Fibroblast of skin of scalp (primary cell): Measurements from ENCODE around the gene KRT13. TPM values are rescaled to one million over a fixed set of nuclear protein-coding genes. Genes with fewer than 3 reads are reported as not detected.
"Not testable (repeated sequence)": the region's sequence is repeated elsewhere in the genome, so short reads cannot be mapped to it uniquely, and the experiment has no call there.

Experiments used
- DNase-seq: peaks from one replicate; pipeline ENCODE4 v3.0.0-alpha.2; 2013
- polyA plus RNA-seq, 2 experiments: library from polyadenylated mRNA; unstranded; fragments of 120-200 nt; gene quantifications; one replicate each; pipeline ENCODE4 v1.2.1, GENCODE V29; 2013; ENCODE audit not compliant: insufficient read length in 2 of 2

Gene KRT13
- polyA plus RNA-seq (2013, experiment 1 of 2; ENCODE audit: insufficient read length) = not detected
- 1.7 TPM for polyA plus RNA-seq (2013, experiment 2 of 2; ENCODE audit: insufficient read length)

DNA sequence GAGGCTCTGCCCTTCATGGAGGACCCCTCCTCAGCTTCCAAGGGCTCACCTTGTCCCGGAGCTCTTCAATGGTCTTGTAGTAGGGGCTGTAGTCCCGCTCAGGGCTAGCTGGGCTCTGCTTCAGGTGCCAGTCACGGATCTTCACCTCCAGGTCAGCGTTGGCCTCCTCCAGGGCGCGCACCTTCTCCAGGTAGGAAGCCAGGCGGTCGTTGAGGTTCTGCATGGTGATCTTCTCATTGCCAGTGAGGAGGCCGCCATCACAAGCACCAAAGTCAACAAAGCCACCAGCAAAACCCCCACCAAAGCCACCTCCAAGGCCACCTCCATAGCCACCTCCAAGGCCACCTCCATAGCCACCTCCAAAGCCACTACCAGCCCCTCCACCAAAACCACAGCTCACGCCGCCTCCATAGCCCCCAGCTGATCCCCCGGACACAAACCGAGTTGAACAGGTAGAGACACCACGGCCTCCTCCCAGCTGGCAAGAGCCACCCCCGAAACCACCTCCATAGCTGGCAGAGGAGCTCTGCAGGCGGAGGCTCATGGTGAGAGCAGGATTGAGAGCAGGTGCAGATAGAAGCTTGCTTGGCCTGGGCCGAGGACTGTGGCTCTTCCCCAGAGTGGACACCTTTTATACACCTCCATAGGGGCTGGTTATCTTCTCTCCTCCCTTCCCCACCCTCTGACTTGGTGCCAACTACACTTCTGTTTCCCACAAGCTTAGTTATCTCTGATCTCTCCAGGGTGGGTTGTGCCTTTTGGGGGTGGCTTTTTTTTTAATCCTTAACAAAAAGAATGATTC is at the start of gene KRT13:
Gene KRT13 (minus strand): TSS at position 606 of the 802 bp plus-strand sequence. CDS start 62 bp downstream, at position 544.
- no peak for DNase-seq

DNA sequence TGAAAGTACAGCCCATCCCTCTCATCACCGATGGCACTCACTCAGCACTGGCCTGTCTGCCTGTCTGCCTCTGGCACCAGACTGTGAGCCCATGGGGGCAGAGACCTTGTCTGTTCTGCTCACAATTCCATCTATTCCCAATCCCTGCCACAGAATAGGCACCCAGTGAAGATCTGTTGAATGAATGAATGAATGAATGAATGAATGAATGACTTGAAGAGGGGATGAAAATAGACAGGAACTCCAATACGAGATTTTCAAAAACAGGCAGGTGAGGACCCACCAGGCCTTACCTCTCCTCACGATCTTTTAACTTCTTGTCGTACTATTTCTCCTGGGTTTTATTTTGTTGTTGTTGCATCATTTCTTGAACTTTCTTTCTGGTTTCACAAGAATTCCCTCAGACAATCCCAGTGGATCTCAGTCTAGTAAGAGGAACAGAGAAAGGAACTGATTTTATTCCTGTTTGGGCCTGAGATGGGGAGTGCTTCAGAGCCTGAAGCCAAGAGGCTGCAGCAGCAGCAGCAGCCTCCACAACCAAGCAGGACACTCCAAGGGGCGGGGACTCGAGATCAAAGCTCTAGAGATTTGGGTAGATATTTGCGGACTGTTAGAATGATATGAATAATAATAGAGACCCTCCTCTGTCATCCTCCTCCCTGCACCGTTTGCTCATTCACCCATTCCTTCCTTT is 48.7 kb upstream of the KRT13 start:
- DNase-seq = no peak

DNA sequence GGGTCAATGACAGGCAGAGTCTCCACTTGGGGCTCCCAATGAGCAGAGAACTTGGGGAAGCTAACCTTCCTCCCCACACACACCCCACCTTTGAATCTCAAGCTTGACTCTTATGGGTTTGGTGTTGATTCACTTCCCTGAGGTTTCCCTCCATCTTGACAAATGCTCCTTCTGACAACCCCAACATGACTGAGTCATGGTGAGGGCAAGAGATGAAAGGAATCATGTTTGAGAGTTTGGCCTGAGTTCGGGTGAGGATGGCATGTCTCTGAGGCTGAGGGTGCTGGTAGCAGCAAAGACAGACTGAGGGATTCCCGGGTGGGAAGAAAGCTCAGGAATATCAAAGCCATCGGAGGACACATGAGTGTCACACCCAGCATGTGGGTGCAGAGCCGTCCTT is 47.8 kb upstream of the KRT13 start:
- no peak for DNase-seq

DNA sequence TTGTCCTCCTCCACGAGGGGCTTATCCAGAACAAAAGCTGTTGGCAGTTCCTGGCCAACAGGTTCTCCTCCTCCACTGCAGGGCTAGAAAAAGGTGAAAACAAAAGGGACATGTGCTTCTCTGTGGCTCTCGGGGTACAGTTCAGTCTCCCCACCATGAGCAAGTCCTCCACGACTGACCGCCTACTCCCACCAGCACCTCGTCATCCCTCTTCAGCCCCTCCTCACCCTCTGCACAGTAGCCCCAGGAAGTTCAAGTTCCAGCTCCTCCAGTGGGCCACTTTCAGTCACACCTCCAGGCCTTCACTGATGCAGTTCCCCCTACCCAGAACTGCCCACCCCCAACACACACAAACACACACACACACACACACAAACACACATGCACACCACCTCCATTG is 47.0 kb upstream of the KRT13 start:
- DNase-seq = no peak

DNA sequence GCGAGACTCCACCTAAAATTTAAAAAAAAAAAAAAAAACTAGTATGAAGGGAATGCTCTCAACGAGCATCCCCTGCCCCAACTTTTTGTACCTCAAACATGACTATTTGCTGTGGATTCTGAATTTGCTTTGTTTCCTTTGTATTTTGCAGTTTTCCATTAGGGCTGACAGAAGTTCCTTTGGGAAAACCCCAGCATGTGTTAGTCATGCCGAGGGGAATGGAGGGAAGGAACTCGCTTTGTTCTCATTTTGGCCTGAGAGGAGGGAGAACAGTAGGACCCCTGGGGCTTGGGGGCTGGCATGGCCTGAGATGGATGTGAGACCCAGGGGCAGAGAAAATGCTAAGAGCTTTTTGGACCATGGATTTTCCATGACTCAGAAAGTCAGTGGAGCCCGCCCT is 46.0 kb upstream of the KRT13 start:
- DNase-seq = peak; percentile 69

DNA sequence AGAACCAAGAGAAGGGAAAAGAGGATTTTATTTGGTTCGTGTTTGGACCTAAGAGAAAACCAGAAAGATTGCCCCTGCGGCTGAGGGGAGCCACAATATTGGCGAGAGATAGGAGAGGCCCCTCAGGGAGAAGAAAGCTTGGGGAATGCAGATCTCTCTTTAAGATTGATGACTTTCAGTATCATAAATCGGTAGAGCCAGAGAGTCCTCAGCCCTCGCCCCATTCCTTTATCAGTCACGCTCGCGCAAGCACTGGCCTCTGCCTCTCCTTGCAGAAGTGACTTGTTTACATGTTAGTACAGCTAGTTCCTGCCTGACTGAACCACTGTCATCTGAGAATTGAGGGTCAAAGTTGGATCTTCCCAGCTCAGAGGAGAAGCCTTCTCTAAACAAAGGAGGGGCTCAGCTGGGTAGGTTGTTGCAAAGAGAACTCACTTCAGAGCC is 44.2 kb upstream of the KRT13 start:
- DNase-seq = no peak

DNA sequence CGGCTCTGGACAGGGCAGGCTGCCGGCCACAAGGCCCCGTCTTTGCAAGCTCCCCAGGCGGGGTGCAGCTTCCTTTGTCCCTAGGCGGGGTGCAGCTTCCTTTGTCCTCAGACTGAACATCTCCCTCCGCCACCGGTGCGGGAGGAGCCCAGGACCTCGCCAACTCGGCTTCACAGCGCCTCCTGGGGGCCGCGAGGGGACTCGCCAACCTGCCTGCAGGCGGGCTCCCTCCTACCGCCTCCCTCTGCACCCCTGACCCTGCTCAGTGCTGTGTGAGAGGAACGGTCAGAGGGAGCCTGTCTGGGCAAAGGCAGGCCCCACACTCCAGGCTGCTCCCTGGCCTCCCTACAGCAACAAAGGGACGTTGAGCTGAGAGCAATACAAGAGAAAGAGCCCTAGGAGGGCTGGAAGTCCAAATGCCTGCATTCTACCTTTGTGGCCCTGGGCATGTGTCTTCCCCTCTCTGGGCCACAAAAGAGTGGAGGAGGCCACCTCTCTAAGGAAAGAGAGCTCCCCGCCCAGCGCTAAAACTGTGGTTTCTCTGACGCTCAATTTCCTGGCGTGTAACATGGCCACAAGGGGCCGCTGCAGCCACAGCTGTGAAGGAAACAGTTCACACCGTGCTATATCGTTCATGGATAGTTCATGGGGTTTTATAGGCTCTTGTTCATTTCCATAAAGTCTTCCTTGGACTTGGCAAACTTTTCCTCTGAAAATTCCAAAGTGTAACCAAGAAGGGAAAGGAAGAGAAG is 43.6 kb upstream of the KRT13 start:
- DNase-seq = peak; percentile 89

DNA sequence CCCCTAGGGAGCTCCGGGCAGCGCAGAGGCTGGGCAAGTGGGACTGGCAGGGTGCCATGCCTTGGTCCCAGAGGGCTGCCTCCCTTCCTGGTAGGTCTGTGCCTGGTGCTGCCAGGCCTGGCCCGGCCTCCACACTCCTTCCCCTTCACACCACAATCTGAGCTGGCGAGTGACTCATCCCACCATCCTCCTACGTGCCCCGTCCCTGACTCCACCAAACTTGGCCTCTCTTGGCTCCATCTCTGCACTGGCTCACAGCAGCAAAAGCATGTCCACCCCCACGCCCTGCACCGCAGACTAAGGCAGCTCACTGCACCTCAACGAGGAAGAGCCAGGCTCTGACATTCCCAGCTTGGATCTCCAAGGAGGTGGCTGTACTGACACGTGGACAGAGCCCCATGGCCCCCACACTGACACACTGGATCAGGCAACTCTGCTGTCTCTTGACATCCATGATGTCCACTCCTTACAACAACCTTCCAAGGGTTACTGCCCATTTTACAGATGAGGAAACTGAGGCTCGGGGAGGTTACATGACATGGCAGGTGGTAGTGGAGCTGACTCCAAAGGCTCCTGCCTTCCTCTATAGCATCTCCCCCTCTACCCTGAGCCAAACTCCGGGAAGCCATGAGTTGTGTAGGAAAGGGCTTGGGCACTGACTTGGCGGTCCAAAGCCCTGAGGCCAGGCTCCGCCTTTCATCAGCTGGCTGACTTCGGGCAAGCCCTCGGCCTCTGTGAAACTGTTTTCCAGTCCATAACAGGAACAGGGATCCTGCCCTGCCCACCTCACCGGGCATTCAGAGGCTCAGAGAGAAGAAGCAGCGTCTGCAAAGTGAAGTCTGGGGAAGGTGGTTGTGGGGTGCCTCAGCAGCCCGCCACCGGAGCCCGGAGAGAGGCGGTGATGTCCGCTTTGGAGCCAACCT is 42.8 kb upstream of the KRT13 start:
- DNase-seq = peak; percentile 98

DNA sequence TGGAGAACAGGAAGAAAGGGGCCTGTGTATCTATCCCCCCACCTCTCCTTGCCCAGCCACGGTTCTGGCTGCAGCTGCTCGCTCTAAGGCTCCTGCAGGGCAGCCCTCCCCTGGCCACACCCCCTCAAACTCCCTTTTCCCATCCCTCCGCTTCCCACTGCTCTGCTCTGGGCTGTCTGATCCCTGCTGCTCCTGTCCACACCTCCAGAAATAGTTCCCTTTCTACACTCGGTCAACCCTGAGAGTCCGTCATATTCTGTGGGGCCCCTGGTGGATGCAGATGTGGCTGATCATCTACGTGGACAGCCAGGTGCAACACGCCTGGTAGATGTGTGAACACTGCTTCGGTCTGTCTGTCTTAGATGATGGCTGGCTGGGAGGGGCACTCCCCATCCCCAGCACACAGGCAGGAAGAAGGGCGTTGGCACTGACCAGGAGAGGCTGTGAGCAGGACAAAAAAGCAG is 42.0 kb upstream of the KRT13 start:
- DNase-seq = peak; percentile 38

DNA sequence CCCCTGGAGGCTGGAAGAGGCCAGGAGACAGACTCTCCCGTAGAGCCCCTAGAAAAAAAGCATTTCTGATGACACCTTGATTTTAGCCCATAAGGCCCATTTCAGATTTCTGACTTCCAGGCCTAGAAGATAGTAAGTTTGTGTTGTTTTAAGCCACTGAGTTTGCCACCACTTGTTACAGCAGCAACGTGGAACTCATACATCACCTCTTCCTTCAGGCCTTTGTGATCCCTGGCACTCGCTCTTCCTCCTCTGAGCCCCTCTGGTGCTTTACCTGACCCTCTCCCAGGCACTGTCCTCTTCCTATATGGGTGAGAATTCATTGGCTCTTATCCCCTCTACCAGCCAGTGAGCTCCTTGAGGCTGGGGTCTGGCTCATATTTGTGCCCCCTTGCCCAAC is 41.4 kb upstream of the KRT13 start:
- no peak for DNase-seq

DNA sequence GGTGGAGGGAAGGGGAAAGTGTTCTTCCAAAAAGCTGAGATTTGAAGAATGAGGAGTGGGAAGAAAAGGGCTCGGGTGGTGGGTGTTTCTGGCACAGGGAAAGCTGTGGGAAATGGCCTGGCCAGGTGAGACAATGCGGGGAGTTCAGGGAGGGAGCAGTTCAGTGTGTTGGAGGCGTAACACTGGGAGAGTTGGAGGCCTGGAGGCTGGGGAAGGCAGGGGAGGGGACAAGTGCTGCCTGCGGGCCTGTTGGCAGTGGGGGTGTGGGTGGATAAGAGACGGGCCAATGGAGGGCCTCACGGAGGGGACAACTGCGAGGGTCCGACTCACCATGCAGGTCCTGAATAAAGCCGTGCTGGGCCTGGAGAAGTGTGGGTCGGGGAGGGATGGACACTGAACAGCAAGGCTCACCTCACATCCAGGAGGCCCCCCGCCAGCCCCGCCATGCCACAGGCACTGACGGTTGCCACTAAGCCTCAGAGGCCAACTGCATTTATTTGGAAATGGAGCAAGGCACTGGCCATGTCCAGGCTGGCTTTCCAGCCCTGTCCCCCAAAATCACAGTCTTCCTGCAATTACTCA is 40.5 kb upstream of the KRT13 start:
- no peak for DNase-seq

DNA sequence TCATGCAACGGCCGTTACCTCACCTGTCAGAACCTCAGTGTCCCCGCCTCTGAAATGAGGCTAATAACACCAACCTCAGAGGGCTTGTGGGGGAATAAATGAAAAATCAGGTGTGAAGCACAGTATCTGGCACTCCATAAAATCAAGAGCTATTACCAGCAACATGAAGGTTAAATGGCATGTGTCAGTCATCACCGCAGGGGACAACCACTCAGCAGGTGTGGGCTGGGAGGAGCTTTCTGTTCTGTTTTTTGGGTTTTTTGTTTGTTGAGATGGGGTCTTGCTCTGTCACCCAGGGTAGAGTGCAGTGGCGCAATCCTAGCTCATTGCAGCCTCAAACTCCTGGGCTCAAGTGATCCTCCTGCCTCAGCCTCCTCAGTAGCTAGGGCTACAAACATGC is 39.5 kb upstream of the KRT13 start:
- no peak for DNase-seq

DNA sequence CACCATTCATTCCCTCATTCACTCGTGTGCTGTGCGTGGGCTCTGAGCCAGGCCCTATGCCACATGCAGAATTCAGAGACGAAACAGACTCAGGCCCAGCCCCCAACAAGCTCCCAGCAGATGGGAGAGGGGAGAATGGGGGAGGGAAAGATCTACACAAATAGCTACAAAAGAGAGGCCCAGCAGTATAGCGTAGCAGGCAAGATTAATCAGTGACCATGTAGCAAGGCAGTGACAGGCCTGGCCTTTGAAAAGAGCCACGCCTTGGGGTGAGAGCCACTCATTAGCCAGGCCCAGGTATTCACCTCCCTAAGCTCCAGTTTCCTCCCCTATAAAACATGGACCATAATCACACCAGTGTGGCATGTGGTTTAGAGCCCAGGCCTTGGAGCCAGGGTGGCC is 39.1 kb upstream of the KRT13 start:
- DNase-seq = peak; percentile 27

DNA sequence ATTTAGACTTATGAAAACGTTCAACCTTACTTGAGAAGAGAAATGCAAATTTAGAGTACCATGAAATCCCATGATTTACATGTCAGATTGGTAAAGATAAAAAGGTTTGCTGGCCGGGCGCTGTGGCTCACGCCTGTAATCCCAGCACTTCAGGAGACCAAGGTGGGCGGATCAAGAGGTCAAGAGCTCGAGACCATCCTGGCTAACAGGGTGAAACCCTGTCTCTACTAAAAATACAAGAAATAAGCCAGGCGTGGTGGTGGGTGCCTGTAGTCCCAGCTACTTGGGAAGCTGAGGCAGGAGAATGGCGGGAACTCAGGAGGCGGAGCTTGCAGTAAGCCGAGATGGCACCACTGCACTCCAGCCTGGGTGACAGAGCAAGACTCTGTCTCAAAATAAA is 37.4 kb upstream of the KRT13 start:
- not testable (repeated sequence) for DNase-seq

DNA sequence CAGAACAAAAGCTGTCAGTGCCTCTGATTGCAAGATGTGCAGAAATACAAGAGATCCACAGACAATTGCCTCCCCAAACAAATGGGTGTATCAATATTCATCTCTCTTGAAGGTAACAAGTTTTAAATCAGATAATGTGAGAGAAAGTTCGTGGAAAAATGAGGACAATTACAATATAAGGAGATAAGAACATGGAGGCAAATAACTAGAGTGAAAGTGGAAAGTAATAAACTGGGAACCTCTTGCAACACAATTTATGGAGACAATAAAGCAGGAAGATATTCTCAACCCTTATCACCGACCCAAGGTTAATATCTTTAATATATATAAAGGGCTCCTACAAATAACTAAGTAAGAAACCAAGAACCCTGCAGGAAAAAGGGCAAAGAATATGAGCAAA is 36.9 kb upstream of the KRT13 start:
- DNase-seq = no peak

DNA sequence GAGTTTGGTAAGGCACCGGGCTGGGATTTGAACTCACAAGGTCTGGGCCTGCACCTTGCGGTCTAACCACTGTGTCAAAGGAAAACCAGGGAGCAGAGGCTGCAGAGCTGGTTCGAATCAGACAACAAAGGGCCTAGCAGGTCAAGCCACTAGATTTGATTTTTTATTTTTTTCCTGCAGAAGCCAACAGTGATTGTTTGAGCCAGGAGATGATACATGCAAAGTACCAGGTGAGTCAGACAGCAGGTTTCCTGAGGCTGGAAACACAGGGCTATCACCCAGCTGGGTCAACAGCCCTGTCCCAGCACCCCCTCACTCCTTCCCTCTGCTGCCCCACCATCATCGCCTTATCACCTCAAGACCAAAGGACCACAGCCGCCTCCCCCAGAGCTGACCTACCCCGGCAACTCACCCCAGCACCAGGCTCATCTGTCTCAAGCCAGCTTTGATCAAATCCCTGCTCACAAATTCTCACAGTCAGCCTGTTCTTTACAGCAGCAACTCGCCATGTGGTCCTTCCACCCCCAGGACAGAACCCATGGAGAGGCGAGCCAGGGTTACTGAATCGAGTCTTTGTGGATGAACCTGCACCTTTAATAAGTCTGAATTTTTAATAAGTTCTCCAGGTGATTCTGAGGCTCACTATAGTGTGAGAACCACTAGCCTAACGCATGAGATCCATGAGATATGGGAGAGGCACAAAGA is 35.7 kb upstream of the KRT13 start:
- no peak for DNase-seq

DNA sequence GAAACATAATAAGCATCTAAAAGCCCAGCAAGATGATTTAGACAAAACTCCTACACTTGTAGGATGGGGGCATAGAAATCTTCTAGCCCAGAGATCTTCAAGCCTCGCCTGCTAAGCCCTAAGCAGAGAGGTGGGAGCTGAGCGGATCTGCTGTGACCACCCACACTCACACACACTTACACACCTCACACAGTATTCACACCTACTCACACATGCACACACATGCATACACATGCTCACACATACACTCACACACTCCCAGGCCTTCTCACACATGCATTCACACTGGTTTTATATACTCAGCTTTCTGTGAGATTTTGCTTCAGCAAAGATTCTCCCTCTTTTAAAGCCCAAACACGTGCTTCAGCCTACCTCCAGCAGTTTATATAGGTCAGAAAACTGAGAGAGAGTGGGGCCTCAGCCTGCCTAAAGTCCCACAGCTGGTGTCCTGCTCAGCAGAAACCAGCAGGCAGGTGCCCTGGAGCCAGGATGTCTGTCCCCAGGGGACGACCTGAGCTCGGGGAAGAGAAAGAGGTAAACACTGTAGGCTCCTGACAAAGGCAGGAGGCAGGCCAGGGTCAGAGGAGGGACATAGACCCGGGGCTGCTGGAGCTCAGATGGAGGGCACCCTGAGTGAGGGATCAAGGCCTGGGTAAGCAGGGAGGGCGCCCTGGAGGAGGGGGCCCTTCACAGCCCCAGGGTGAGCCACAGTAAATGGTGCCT is 34.7 kb upstream of the KRT13 start:
- no peak for DNase-seq

DNA sequence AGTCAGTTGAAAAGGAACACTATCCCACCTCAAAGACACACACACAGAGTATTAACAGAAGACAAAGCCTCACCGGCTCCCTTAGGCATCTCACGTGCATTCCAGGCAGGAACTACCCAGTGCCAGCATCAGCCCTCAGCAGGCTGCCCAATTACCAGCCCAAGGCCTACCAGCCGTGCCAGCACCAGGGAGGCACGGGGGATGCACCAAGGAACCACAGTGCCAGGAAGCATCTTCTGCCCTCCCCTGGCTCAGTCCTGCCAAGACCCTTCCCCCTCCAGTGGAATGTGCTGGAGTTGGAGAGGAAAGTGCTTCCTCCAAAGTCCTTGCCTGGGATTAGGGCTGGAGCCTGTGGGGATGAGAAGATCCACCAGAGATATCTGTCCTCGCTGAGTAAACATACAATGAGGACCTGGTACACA is 33.7 kb upstream of the KRT13 start:
- peak; percentile 55 for DNase-seq

DNA sequence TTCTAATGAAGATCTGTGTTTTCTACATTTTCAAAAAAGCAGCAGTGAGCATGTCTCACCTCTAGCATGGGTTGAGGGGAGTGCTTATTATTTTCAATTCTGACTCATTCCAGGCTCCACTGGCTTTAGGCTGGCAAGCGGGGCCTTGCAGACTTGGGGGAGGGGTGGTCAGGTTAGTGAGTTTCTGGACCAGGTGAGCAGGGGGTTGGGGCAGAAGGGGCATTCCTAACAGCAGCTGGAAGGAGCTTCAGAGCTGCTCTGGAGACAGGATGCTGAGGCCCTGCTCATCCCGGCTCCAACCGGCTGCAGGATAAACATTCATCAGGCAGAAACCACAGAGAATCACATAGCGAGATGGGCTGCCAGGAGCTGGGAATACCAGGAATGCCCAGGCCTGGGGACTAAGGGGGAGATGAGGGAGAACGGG is 33.2 kb upstream of the KRT13 start:
- peak; percentile 80 for DNase-seq

DNA sequence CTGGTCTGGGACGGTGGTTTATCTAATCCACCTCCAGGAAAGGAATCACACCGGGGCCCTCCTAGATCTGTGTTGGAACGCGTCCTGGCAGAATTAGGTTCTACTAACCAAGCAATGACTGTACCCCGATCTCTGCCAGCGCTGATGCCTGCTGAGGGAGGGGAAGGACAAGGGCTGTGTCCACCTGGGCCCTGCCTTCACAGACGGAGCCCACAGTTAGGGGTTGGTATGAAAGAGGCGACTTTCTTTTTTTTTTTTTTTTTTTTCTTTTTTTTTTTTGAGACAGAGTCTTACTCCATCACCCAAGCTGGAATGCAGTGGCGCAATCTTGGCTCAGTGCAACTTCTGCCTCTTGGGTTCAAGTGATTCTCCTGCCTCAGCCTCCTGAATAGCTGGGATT is 32.6 kb upstream of the KRT13 start:
- peak; percentile 54 for DNase-seq
